Peyer's patch (tissue), 4 donors: ENCODE data around the gene KCP. TPM values are rescaled to one million over a fixed set of nuclear protein-coding genes. Genes with fewer than 3 reads are reported as not detected.

Source experiments
- DNase-seq, 3 donors: peaks; one replicate each; pipeline ENCODE4 v3.0.0-alpha.2; 2017 to 2019
- H3K27ac ChIP-seq, 4 donors: fragments of 200-600 bp; sonication (generic); one replicate each; pipeline ENCODE4 v1.5.1; 2016 to 2019
- H3K27me3 ChIP-seq, 2 donors: fragments of 200-600 bp; sonication (generic); one replicate each; pipeline ENCODE4 v1.5.1; 2019
- H3K36me3 ChIP-seq, 3 donors: fragments of 200-600 bp; sonication (generic); one replicate each; pipeline ENCODE4 v1.5.1; 2016 to 2019
- H3K4me1 ChIP-seq, 4 donors: fragments of 200-600 bp; sonication (generic); one replicate each; pipeline ENCODE4 v1.5.1; 2016 to 2019
- H3K4me3 ChIP-seq, 4 donors: fragments of 200-600 bp; sonication (generic); 1 replicate in 3 of 4; 2 replicates in 1 of 4; pipeline ENCODE4 v1.5.1; 2016 to 2019; ENCODE audit warnings: mild to moderate bottlenecking in 1 of 4
- H3K9me3 ChIP-seq, 4 donors: fragments of 200-600 bp; sonication (generic); one replicate each; pipeline ENCODE4 v1.5.1; 2016 to 2019; ENCODE audit warnings: mild to moderate bottlenecking in 1 of 4
- CTCF ChIP-seq, 6 experiments: fragments of 450-650 bp in 4 of 6; fragments of 200-600 bp in 2 of 6; sonication (generic) in 1 of 6; IDR thresholded peaks; one replicate each; pipeline ENCODE4 v1.5.1; 2017 to 2019; ENCODE audit warnings: antibody characterized with exemption in 6 of 6, mild to moderate bottlenecking in 3 of 6, moderate library complexity in 1 of 6
- POLR2A ChIP-seq, 2 donors: fragments of 450-650 bp; IDR thresholded peaks; one replicate each; pipeline ENCODE4 v1.5.1; 2017; ENCODE audit warnings: antibody characterized with exemption in 2 of 2, mild to moderate bottlenecking in 2 of 2, moderate library complexity in 2 of 2
- total RNA-seq, 4 donors: library from RNA; depleted of rRNA; stranded (reverse); fragments of >200 nt; gene quantifications; one replicate each; pipeline ENCODE4 v1.1.0, GENCODE V29; 2016

The KCP gene
- total RNA-seq, 4 donors from 2014 or later: 3.3 to 14.1 (median 6.7) TPM

- TF ChIP-seq POLR2A (IDR thresholded peaks at IDR 0.05) (no peak), CTCF (IDR thresholded peaks at IDR 0.05) (no peak)
- peaks cover 0 to 13% of the 10 kb centered on the region in 2 donors for H3K27me3 ChIP-seq
- H3K36me3 ChIP-seq: no peaks in the 10 kb centered on the region
- no peaks in the 10 kb centered on the region for H3K9me3 ChIP-seq
- no peak overlapping the region for H3K4me3 ChIP-seq
- H3K27ac ChIP-seq: no peak overlapping the region
- H3K4me1 ChIP-seq: peaks cover 3 to 20% (median 5%) of the 10 kb centered on the region in 4 donors
- DNase-seq: no peak
Observed at GRCh38 chr7:128887169-128888038, 23.1 kb downstream of the KCP start.

- peak in 1 of 3 donors; percentile 43 for DNase-seq
- peaks cover 0 to 12% of the 10 kb centered on the region in 2 donors for H3K27me3 ChIP-seq
- no peak overlapping the region for H3K27ac ChIP-seq
- TF ChIP-seq CTCF (IDR thresholded peaks at IDR 0.05): no peak
- TF ChIP-seq POLR2A (IDR thresholded peaks at IDR 0.05): no peak
- no peak overlapping the region for H3K4me3 ChIP-seq
- peaks cover 3 to 20% (median 5%) of the 10 kb centered on the region in 4 donors for H3K4me1 ChIP-seq
- no peaks in the 10 kb centered on the region for H3K9me3 ChIP-seq
- H3K36me3 ChIP-seq: no peaks in the 10 kb centered on the region
Observed at GRCh38 chr7:128886391-128887168, 23.9 kb downstream of the KCP start.

- Histone ChIP-seq H3K4me1 (peaks cover 0 to 11% (median 2%) of the 10 kb centered on the region in 4 donors), H3K27ac (no peak overlapping the region), H3K36me3 (no peaks in the 10 kb centered on the region), H3K27me3 (peaks cover 0 to 2% of the 10 kb centered on the region in 2 donors), H3K9me3 (no peaks in the 10 kb centered on the region), H3K4me3 (no peak overlapping the region)
- TF ChIP-seq CTCF (IDR thresholded peaks at IDR 0.05) (no peak), POLR2A (IDR thresholded peaks at IDR 0.05) (no peak)
- no peak for DNase-seq
Observed at GRCh38 chr7:128885370-128886187, 24.9 kb downstream of the KCP start.

GRCh38 chr7:128884561-128885369, 25.7 kb downstream of the KCP start:
- DNase-seq: peak in 1 of 3 donors; percentile 46
- Histone ChIP-seq H3K9me3 (no peaks in the 10 kb centered on the region), H3K4me3 (no peak overlapping the region)

More at GRCh38 chr7:128884561-128885369, 25.7 kb downstream of the KCP start:
- Histone ChIP-seq H3K4me1 (peaks cover 0 to 11% (median 2%) of the 10 kb centered on the region in 4 donors), H3K27me3 (no peaks in the 10 kb centered on the region), H3K36me3 (no peaks in the 10 kb centered on the region), H3K27ac (peak overlapping the region in 1 of 4 donors; percentile 75)
- no peak for TF ChIP-seq CTCF (IDR thresholded peaks at IDR 0.05)
- no peak for TF ChIP-seq POLR2A (IDR thresholded peaks at IDR 0.05)
